Neuronal stem cell (in vitro differentiated cells): ENCODE results near the gene TRIM63.
A peak's percentile ranks its signal among the peaks of the same experiment; 100 is the strongest.

Experiments
- DNase-seq: peaks from one replicate; pipeline ENCODE4 v3.0.0-alpha.2; 2013; ENCODE audit warnings: low spot score
- H2AFZ ChIP-seq: one replicate; pipeline ENCODE4 v1.6.1; 2013; ENCODE audit warnings: mild to moderate bottlenecking, low read length, inconsistent platforms
- H2AK5ac ChIP-seq: 2 replicates; pipeline ENCODE4 v1.6.1; 2013; ENCODE audit warnings: low read depth, mild to moderate bottlenecking, inconsistent platforms, low read length, moderate library complexity, mixed read lengths
- H2BK120ac ChIP-seq: 2 replicates; pipeline ENCODE4 v1.6.1; 2013; ENCODE audit warnings: low read depth, mild to moderate bottlenecking, inconsistent platforms, low read length, moderate library complexity, mixed read lengths
- H2BK12ac ChIP-seq: one replicate; pipeline ENCODE4 v1.6.1; 2013; ENCODE audit warnings: low read length, inconsistent platforms
- H2BK15ac ChIP-seq: 2 replicates; pipeline ENCODE4 v1.6.1; 2013; ENCODE audit warnings: mild to moderate bottlenecking, low read length, inconsistent platforms, mixed read lengths
- H2BK5ac ChIP-seq: one replicate; pipeline ENCODE4 v1.6.1; 2013; ENCODE audit warnings: inconsistent platforms, mild to moderate bottlenecking, low read length, moderate library complexity
- H3K14ac ChIP-seq: one replicate; pipeline ENCODE4 v1.6.1; 2013; ENCODE audit warnings: low read length, inconsistent platforms
- H3K18ac ChIP-seq: 2 replicates; pipeline ENCODE4 v1.6.1; 2013; ENCODE audit warnings: low read length, inconsistent platforms
- H3K23ac ChIP-seq: 2 replicates; pipeline ENCODE4 v1.6.1; 2013; ENCODE audit warnings: low read depth, mild to moderate bottlenecking, mixed read lengths, low read length, inconsistent platforms; ENCODE audit not compliant: poor library complexity
- H3K27ac ChIP-seq: replicated peaks from 3 replicates; pipeline ENCODE4 v1.5.1; 2013; ENCODE audit warnings: low read length, inconsistent platforms
- H3K27me3 ChIP-seq, 3 experiments: 2 replicates each; pipeline ENCODE4 v1.6.1; 2013; ENCODE audit warnings: low read length in 3 of 3, mild to moderate bottlenecking in 2 of 3, inconsistent platforms in 1 of 3, low read depth in 1 of 3, mixed read lengths in 1 of 3, moderate library complexity in 1 of 3; ENCODE audit not compliant: control insufficient read depth in 3 of 3, insufficient read depth in 3 of 3
- H3K36me3 ChIP-seq, 2 donors: replicated peaks in 1 of 2; 2 replicates each; pipeline ENCODE4 v1.6.1; 2013; ENCODE audit warnings: low read length in 2 of 2; ENCODE audit not compliant: control insufficient read depth in 2 of 2, insufficient read depth in 2 of 2
- H3K4ac ChIP-seq: 2 replicates; pipeline ENCODE4 v1.6.1; 2013; ENCODE audit warnings: inconsistent platforms, mild to moderate bottlenecking, low read length, moderate library complexity
- H3K4me1 ChIP-seq, 2 donors: 1 replicate in 1 of 2; 2 replicates in 1 of 2; pipeline ENCODE4 v1.6.1; 2013; ENCODE audit warnings: low read length in 2 of 2, low read depth in 1 of 2; ENCODE audit not compliant: control insufficient read depth in 2 of 2, insufficient read depth in 1 of 2
- H3K4me2 ChIP-seq: one replicate; pipeline ENCODE4 v1.6.1; 2013; ENCODE audit warnings: mild to moderate bottlenecking, low read length, inconsistent platforms; ENCODE audit not compliant: insufficient read depth, poor library complexity, severe bottlenecking
- H3K4me3 ChIP-seq, 2 donors: 2 replicates each; pipeline ENCODE4 v1.5.1; 2013; ENCODE audit warnings: low read length in 2 of 2, mild to moderate bottlenecking in 2 of 2, inconsistent platforms in 1 of 2, moderate library complexity in 1 of 2
- H3K79me1 ChIP-seq: one replicate; pipeline ENCODE4 v1.6.1; 2013; ENCODE audit warnings: low read depth, mild to moderate bottlenecking, inconsistent platforms, low read length, moderate library complexity
- H3K9ac ChIP-seq: one replicate; pipeline ENCODE4 v1.6.1; 2013; ENCODE audit warnings: mild to moderate bottlenecking, low read depth, low read length, inconsistent platforms; ENCODE audit not compliant: poor library complexity
- H3K9me3 ChIP-seq, 2 donors: replicated peaks in 1 of 2; 2 replicates each; pipeline versions ENCODE3 to v1.6.1; 2013; ENCODE audit warnings: low read length in 2 of 2, mild to moderate bottlenecking in 2 of 2, inconsistent platforms in 1 of 2, low read depth in 1 of 2, mixed read lengths in 1 of 2, moderate library complexity in 1 of 2; ENCODE audit not compliant: control insufficient read depth in 2 of 2, insufficient read depth in 1 of 2
- H4K8ac ChIP-seq: one replicate; pipeline ENCODE4 v1.6.1; 2013; ENCODE audit warnings: low read depth, mild to moderate bottlenecking, inconsistent platforms, low read length, moderate library complexity
- H4K91ac ChIP-seq: one replicate; pipeline ENCODE4 v1.6.1; 2013; ENCODE audit warnings: low read length, low read depth, mild to moderate bottlenecking, inconsistent platforms; ENCODE audit not compliant: poor library complexity
- WGBS, 2 donors: extraction: QIAGEN DNeasy Blood & Tissue Kit; methylation state at CpG; one replicate each; pipeline ENCODE4 v1.1.7; 2013; ENCODE audit warnings: missing lambda C conversion rate in 2 of 2, mixed read lengths in 1 of 2; ENCODE audit not compliant: insufficient read length in 2 of 2, insufficient replicate concordance in 1 of 2; ENCODE audit errors: extremely low coverage in 2 of 2; 5-methylcytosine and 5-hydroxymethylcytosine counted together

The TRIM63 gene

DNA sequence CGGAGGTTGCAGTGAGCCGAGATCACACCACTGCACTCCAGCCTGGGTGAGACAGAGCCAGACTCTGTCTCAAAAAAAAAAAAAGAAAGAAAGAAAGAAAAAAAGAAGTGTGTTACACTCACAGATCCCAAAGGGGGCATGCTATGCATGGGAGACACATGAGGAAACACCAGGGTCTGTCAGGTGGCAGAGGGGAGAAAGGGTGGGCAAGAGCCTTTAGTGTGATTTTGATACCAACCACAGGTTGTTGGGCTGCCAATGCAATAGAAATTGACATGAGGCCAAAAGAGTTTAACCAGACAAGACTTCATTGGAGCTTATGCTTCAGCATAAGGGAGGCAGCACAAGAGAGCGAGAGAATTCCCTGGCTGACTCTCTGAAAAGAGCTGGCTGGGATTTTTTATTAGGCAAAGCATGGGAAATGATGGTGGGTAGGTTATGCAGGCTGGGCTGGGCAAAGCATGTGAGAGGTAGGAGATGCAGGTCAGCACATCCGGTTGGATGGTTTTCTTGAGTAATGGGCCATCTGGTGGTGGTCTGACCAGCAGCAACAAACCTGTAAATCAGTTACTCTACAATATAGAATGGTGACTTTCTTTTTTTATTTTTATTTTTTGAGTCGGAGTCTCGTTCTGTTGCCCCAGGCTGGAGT lies 57.5 kb downstream of the TRIM63 start:
- no peak overlapping the region for H2BK120ac ChIP-seq
- no peak overlapping the region for H3K23ac ChIP-seq
- H2BK12ac ChIP-seq, result no peak overlapping the region
- H3K9ac ChIP-seq, result no peak overlapping the region
- no peak overlapping the region for H3K4me2 ChIP-seq
- H3K18ac ChIP-seq, result no peak overlapping the region
- H3K27me3 ChIP-seq, result peaks cover 0 to 5% (median 2%) of the 10 kb centered on the region in 3 experiments
- H3K9me3 ChIP-seq, result no peaks in the 10 kb centered on the region
- H3K4me3 ChIP-seq, result no peak overlapping the region
- H2BK5ac ChIP-seq, result no peak overlapping the region
- DNase-seq, result no peak
- no peak overlapping the region for H4K91ac ChIP-seq
- WGBS, 2 donors, result no CpG with 5 or more reads among the region's 6 CpGs
- H3K79me1 ChIP-seq, result no peaks in the 10 kb centered on the region
- H3K4me1 ChIP-seq, result peaks cover 0 to 3% of the 10 kb centered on the region in 2 donors
- no peak overlapping the region for H3K27ac ChIP-seq
- no peak overlapping the region for H3K14ac ChIP-seq
- no peak overlapping the region for H2BK15ac ChIP-seq
- H4K8ac ChIP-seq, result no peak overlapping the region
- H3K36me3 ChIP-seq, result no peaks in the 10 kb centered on the region
- no peak overlapping the region for H3K4ac ChIP-seq
- no peak overlapping the region for H2AK5ac ChIP-seq
- H2AFZ ChIP-seq, result no peak overlapping the region

- Histone ChIP-seq H2BK15ac (peak overlapping the region; percentile 75), H2BK120ac (no peak overlapping the region), H3K36me3 (no peaks in the 10 kb centered on the region), H3K4me2 (no peak overlapping the region), H3K9ac (no peak overlapping the region), H3K4ac (no peak overlapping the region), H2AK5ac (no peak overlapping the region), H3K23ac (no peak overlapping the region), H3K27me3 (peaks cover 0 to 7% (median 2%) of the 10 kb centered on the region in 3 experiments), H3K14ac (no peak overlapping the region), H2AFZ (no peak overlapping the region), H3K4me3 (no peak overlapping the region), H3K27ac (no peak overlapping the region), H3K79me1 (no peaks in the 10 kb centered on the region), H4K8ac (no peak overlapping the region), H4K91ac (no peak overlapping the region), H3K18ac (no peak overlapping the region), H2BK5ac (no peak overlapping the region), H2BK12ac (no peak overlapping the region), H3K9me3 (no peaks in the 10 kb centered on the region), H3K4me1 (peaks cover 0 to 3% of the 10 kb centered on the region in 2 donors)
- no peak for DNase-seq
- no CpG with 5 or more reads among the region's 16 CpGs for WGBS, 2 donors
These were observed 60.7 kb downstream of the TRIM63 start for GRCh38 chr1:26006710-26007109.

DNA sequence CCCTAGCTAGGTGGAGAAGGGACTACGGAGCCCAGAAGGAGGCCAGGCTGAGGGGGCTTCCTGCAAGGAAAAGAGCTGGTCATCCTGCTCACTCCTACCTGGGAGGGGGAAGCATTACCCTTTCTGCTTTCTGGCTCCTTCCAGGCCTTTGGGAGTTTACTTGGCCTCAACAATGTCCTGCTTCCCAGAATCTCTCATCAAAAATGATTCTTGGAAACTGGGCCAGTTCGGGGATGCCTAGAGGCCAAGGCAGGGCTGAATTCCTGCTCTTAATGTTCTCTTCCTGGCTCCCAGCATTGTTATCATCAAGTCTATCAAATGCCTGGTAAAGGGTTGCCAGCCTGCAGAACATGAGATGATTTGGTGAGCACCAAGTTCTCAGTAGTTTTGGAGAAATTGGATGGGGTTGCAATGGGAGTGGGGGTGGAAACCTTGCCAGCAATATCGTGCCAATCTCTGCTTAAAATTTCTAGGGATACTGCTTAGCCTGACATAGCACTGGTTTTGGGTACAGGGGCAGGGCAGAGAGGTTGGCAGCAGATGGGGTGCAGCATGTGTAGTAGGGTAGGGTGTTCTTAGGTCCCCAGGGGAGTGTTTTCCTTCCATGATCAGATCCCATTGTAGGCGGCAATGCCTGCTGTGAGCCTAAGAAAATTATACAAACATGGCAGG lies 61.9 kb downstream of the TRIM63 start:
- Histone ChIP-seq H4K8ac (no peak overlapping the region), H2BK120ac (no peak overlapping the region), H3K4me1 (no peaks in the 10 kb centered on the region), H3K18ac (no peak overlapping the region), H2BK12ac (no peak overlapping the region), H3K14ac (no peak overlapping the region), H3K79me1 (no peaks in the 10 kb centered on the region), H3K9ac (no peak overlapping the region), H3K36me3 (no peaks in the 10 kb centered on the region), H3K4ac (no peak overlapping the region), H2AFZ (no peak overlapping the region), H3K27me3 (peaks cover 0 to 7% (median 2%) of the 10 kb centered on the region in 3 experiments), H2BK15ac (no peak overlapping the region), H4K91ac (no peak overlapping the region), H2AK5ac (no peak overlapping the region), H3K4me3 (no peak overlapping the region), H3K9me3 (no peaks in the 10 kb centered on the region), H3K4me2 (no peak overlapping the region), H2BK5ac (no peak overlapping the region), H3K23ac (no peak overlapping the region), H3K27ac (no peak overlapping the region)
- no CpG with 5 or more reads among the region's 4 CpGs for WGBS, 2 donors
- no peak for DNase-seq

GRCh38 chr1:26003756-26004155 lies 63.7 kb downstream of the TRIM63 start:
- Histone ChIP-seq H3K9ac (no peak overlapping the region), H3K4me3 (no peak overlapping the region), H3K4me1 (peaks cover under 1 to 3% of the 10 kb centered on the region in 2 donors), H3K79me1 (no peaks in the 10 kb centered on the region), H2BK12ac (no peak overlapping the region), H3K27ac (no peak overlapping the region), H3K36me3 (no peaks in the 10 kb centered on the region), H4K91ac (no peak overlapping the region), H3K23ac (no peak overlapping the region), H3K4ac (no peak overlapping the region), H3K9me3 (no peaks in the 10 kb centered on the region), H3K18ac (no peak overlapping the region), H2AK5ac (no peak overlapping the region), H2BK120ac (no peak overlapping the region), H2BK15ac (no peak overlapping the region), H4K8ac (no peak overlapping the region), H3K14ac (no peak overlapping the region), H2BK5ac (no peak overlapping the region), H2AFZ (no peak overlapping the region), H3K4me2 (no peak overlapping the region), H3K27me3 (peaks cover 0 to 7% (median 2%) of the 10 kb centered on the region in 3 experiments)
- DNase-seq, result no peak
- no CpG with 5 or more reads among the region's 2 CpGs for WGBS, 2 donors
